DOHH2 (cell line): ENCODE measurements around the gene CASS4.

Experiments
- H3F3A ChIP-seq: fragments of 200-600 bp; sonication (generic), shearing (Covaris generic); 2 replicates; pipeline ENCODE4 v1.6.0; 2016; ENCODE audit warnings: antibody characterized with exemption, mild to moderate bottlenecking; ENCODE audit not compliant: control insufficient read depth, insufficient read depth
- H3K27ac ChIP-seq: fragments of 200-600 bp; sonication (generic); 2 replicates; pipeline ENCODE4 v1.5.1; 2014; ENCODE audit warnings: low read depth, mild to moderate bottlenecking, low read length, moderate library complexity
- H3K27me3 ChIP-seq: fragments of 200-600 bp; sonication (generic); 2 replicates; pipeline ENCODE4 v1.6.1; 2014; ENCODE audit warnings: mild to moderate bottlenecking, low read length, mixed read lengths; ENCODE audit not compliant: control insufficient read depth
- H3K36me3 ChIP-seq: fragments of 200-600 bp; sonication (generic); 2 replicates; pipeline ENCODE4 v1.6.1; 2014; ENCODE audit warnings: mild to moderate bottlenecking, low read length, moderate library complexity, mixed read lengths; ENCODE audit not compliant: control insufficient read depth
- H3K4me1 ChIP-seq: fragments of 200-600 bp; sonication (generic); 2 replicates; pipeline ENCODE4 v1.6.1; 2014; ENCODE audit warnings: mild to moderate bottlenecking, low read length, mixed read lengths; ENCODE audit not compliant: control insufficient read depth
- H3K4me2 ChIP-seq: fragments of 200-600 bp; sonication (generic); 2 replicates; pipeline ENCODE4 v1.6.0; 2014; ENCODE audit warnings: mild to moderate bottlenecking, low read length, moderate library complexity
- H3K4me3 ChIP-seq: fragments of 200-600 bp; sonication (generic); 2 replicates; pipeline ENCODE4 v1.5.1; 2014; ENCODE audit warnings: mild to moderate bottlenecking, low read length, mixed read lengths
- H3K79me2 ChIP-seq: fragments of 200-600 bp; sonication (generic); 2 replicates; pipeline ENCODE4 v1.6.1; 2014; ENCODE audit warnings: mild to moderate bottlenecking, low read length, mixed read lengths; ENCODE audit not compliant: control insufficient read depth
- H3K9me2 ChIP-seq: fragments of 200-600 bp; sonication (generic); replicated peaks from 2 replicates; pipeline ENCODE4 v1.6.1; 2014; ENCODE audit warnings: mild to moderate bottlenecking, low read length, mixed read lengths; ENCODE audit not compliant: control insufficient read depth
- H3K9me3 ChIP-seq: fragments of 200-600 bp; sonication (generic); 2 replicates; pipeline ENCODE4 v1.6.1; 2014; ENCODE audit warnings: antibody characterized with exemption, low read length, mixed read lengths; ENCODE audit not compliant: control insufficient read depth, insufficient read depth
- H4K20me1 ChIP-seq: fragments of 200-600 bp; sonication (generic); 2 replicates; pipeline ENCODE4 v1.6.0; 2014; ENCODE audit warnings: low read depth, mild to moderate bottlenecking, antibody characterized with exemption, low read length, moderate library complexity; ENCODE audit not compliant: control insufficient read depth, insufficient read depth
- EZH2phosphoT487 ChIP-seq: fragments of 200-600 bp; sonication (generic); IDR thresholded peaks from 2 replicates; pipeline ENCODE4 v1.6.1; 2017; ENCODE audit warnings: borderline replicate concordance, mild to moderate bottlenecking, antibody characterized with exemption, low read length, moderate library complexity, mixed read lengths
- TF ChIP-seq, protein P1 (sequence below): fragments of 200-600 bp; sonication (generic); IDR thresholded peaks from one replicate; pipeline ENCODE4 v1.5.1; 2014; ENCODE audit warnings: antibody characterized with exemption, mild to moderate bottlenecking, low read depth, low read length; ENCODE audit not compliant: poor library complexity, severe bottlenecking

Gene CASS4

DNA sequence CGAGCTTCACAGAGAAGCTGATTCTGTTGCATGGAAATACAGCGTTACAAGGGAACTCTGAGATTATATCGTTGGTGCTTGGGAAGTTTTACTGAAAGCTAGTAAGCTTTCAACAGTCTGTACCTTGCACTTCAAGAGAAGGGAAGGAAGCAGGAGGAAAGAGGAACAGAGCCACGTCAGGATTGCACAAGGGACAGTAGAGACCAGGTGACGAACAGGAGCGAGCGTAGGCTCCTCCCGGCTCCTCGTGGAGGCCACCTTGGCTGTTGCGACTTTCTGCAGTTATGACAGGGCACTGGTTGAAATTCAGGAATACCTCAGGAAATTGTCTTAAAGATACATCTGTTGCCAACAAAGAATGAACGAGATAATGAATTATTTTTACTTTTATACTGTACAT, 75.2 kb downstream of the CASS4 start:
- no peaks in the 10 kb centered on the region for H3K27me3 ChIP-seq
- H3K9me2 ChIP-seq = no peaks in the 10 kb centered on the region
- no peak overlapping the region for H3K4me2 ChIP-seq
- H3K4me1 ChIP-seq = no peaks in the 10 kb centered on the region
- no peak for TF ChIP-seq EZH2phosphoT487
- TF ChIP-seq, protein P1, sequence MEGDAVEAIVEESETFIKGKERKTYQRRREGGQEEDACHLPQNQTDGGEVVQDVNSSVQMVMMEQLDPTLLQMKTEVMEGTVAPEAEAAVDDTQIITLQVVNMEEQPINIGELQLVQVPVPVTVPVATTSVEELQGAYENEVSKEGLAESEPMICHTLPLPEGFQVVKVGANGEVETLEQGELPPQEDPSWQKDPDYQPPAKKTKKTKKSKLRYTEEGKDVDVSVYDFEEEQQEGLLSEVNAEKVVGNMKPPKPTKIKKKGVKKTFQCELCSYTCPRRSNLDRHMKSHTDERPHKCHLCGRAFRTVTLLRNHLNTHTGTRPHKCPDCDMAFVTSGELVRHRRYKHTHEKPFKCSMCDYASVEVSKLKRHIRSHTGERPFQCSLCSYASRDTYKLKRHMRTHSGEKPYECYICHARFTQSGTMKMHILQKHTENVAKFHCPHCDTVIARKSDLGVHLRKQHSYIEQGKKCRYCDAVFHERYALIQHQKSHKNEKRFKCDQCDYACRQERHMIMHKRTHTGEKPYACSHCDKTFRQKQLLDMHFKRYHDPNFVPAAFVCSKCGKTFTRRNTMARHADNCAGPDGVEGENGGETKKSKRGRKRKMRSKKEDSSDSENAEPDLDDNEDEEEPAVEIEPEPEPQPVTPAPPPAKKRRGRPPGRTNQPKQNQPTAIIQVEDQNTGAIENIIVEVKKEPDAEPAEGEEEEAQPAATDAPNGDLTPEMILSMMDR = no peak
- H3F3A ChIP-seq = no peaks in the 10 kb centered on the region
- no peaks in the 10 kb centered on the region for H4K20me1 ChIP-seq
- H3K27ac ChIP-seq = no peak overlapping the region
- H3K79me2 ChIP-seq = 0 out of 2 replicates have a peak, but pooled peaks cover 2% of the 10 kb centered on the region
- H3K9me3 ChIP-seq = no peaks in the 10 kb centered on the region
- no peak overlapping the region for H3K4me3 ChIP-seq
- peaks cover 57% of the 10 kb centered on the region for H3K36me3 ChIP-seq

DNA sequence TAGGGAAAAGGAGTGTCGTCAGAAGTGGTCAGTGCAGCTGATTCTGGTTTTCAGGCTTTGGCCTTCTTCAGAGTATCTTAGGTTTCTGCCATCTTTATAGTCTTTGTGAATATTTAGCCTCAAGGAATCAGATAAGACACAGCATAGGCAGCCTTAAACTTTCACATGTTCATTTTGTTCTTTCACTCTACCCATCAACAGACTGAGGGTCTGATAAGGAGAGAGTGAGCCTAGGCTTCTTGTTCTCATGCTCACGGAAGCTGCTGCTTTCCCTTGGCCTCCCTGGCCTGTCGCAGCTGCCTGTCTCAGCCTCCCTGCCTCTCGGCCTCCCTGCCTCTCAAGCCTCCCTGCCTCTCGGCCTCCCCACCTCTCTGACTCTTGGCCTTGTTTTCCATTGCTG, 76.5 kb downstream of the CASS4 start:
- no peak overlapping the region for H3K27ac ChIP-seq
- no peaks in the 10 kb centered on the region for H3K9me2 ChIP-seq
- H3K27me3 ChIP-seq = no peaks in the 10 kb centered on the region
- no peak overlapping the region for H3K4me2 ChIP-seq
- no peaks in the 10 kb centered on the region for H3K4me1 ChIP-seq
- H4K20me1 ChIP-seq = no peaks in the 10 kb centered on the region
- no peak overlapping the region for H3K4me3 ChIP-seq
- H3F3A ChIP-seq = no peaks in the 10 kb centered on the region
- H3K79me2 ChIP-seq = 0 out of 2 replicates have a peak, but pooled peaks cover 2% of the 10 kb centered on the region
- TF ChIP-seq EZH2phosphoT487 = no peak
- TF ChIP-seq, protein P1 = no peak
- H3K9me3 ChIP-seq = no peaks in the 10 kb centered on the region
- peaks cover 47% of the 10 kb centered on the region for H3K36me3 ChIP-seq

DNA sequence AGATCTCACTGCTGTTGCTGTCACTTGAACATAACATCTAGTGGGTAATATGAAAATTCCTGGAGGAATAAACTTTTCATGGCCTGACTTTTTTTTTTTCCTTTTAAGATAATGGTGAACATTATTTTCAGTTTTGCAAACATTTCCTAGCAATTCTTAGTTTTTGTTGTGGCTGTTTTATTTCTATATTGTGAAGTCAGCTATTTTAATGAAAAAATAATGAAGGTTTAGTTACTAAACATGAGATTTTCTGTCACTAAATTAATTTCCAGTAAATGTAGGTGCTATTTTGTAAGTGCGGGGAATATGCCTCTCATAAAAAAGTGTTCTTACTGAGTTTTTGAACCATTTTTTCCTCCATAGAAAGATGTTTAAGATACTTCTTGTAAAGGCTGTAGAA, 89.1 kb downstream of the CASS4 start:
- no peaks in the 10 kb centered on the region for H3K4me1 ChIP-seq
- TF ChIP-seq, protein P1 = no peak
- no peak for TF ChIP-seq EZH2phosphoT487
- H3K27ac ChIP-seq = no peak overlapping the region
- H3K36me3 ChIP-seq = peaks cover 19% of the 10 kb centered on the region
- no peaks in the 10 kb centered on the region for H4K20me1 ChIP-seq
- H3K9me3 ChIP-seq = no peaks in the 10 kb centered on the region
- no peaks in the 10 kb centered on the region for H3K79me2 ChIP-seq
- H3K27me3 ChIP-seq = no peaks in the 10 kb centered on the region
- H3F3A ChIP-seq = no peaks in the 10 kb centered on the region
- no peak overlapping the region for H3K4me3 ChIP-seq
- no peak overlapping the region for H3K4me2 ChIP-seq
- no peaks in the 10 kb centered on the region for H3K9me2 ChIP-seq
